Sigmoid colon (tissue), 7 donors: ENCODE data around the gene SMIM23. TPM values are rescaled to one million over a fixed set of nuclear protein-coding genes. Genes with fewer than 3 reads are reported as not detected.

ENCODE experiments used
- DNase-seq: peaks from one replicate; pipeline ENCODE4 v3.0.0-alpha.2; 2019
- H3K27ac ChIP-seq, 4 donors: fragments of 200-600 bp; sonication (generic); one replicate each; pipeline ENCODE4 v1.5.1; 2016 to 2019; ENCODE audit warnings: mild to moderate bottlenecking in 1 of 4
- H3K27me3 ChIP-seq, 3 donors: fragments of 200-600 bp; sonication (generic); one replicate each; pipeline ENCODE4 v1.5.1; 2019; ENCODE audit warnings: mild to moderate bottlenecking in 1 of 3
- H3K36me3 ChIP-seq, 4 donors: fragments of 200-600 bp; sonication (generic); one replicate each; pipeline ENCODE4 v1.5.1; 2016 to 2019
- H3K4me1 ChIP-seq, 4 donors: fragments of 200-600 bp; sonication (generic); one replicate each; pipeline ENCODE4 v1.5.1; 2017 to 2019
- H3K4me3 ChIP-seq, 4 donors: fragments of 200-600 bp; sonication (generic); one replicate each; pipeline ENCODE4 v1.5.1; 2017 to 2019; ENCODE audit warnings: mild to moderate bottlenecking in 2 of 4, moderate library complexity in 1 of 4
- H3K9me3 ChIP-seq, 4 donors: fragments of 200-600 bp in 3 of 4; sonication (generic) in 3 of 4; one replicate each; pipeline versions ENCODE4 v1.5.1 to v1.6.1; 2013 to 2019
- EP300 ChIP-seq, 4 donors: sonication (generic); formaldehyde crosslinking; IDR thresholded peaks; one replicate each; pipeline ENCODE4 v1.6.1; 2017; ENCODE audit warnings: antibody characterized with exemption in 4 of 4
- POLR2A ChIP-seq, 2 donors: fragments of 450-650 bp; IDR thresholded peaks; one replicate each; pipeline ENCODE4 v1.6.1; 2016; ENCODE audit warnings: antibody characterized with exemption in 2 of 2, mild to moderate bottlenecking in 2 of 2, moderate library complexity in 2 of 2
- POLR2AphosphoS5 ChIP-seq, 4 donors: sonication (generic); formaldehyde crosslinking; IDR thresholded peaks; one replicate each; pipeline ENCODE4 v1.6.1; 2017; ENCODE audit warnings: antibody characterized with exemption in 4 of 4
- WGBS, 2 donors: extraction: QIAGEN DNeasy Blood & Tissue Kit; methylation state at CpG; one replicate each; pipeline ENCODE4 v1.1.7; 2013; 5-methylcytosine and 5-hydroxymethylcytosine counted together
- intact Hi-C: fragments of 100-400 bp; cut with DNase I; formaldehyde crosslinking; loops from one replicate; pipeline ENCODE4 v1.15.1; 2023
- polyA plus RNA-seq, 3 donors: library from polyadenylated mRNA; stranded (reverse); fragments of 200-250 nt; gene quantifications; one replicate each; pipeline ENCODE4 v1.2.3, GENCODE V29; 2013
- total RNA-seq, 4 donors: library from RNA; depleted of rRNA; stranded (reverse); fragments of >200 nt; gene quantifications; one replicate each; pipeline ENCODE4 v1.1.0, GENCODE V29; 2016
- TF ChIP-seq, protein P1 (sequence below), 4 experiments: fragments of 450-650 bp in 3 of 4; fragments of 200-600 bp in 1 of 4; IDR thresholded peaks; one replicate each; pipeline ENCODE4 v1.5.1; 2016 to 2019; ENCODE audit warnings: antibody characterized with exemption in 4 of 4, mild to moderate bottlenecking in 3 of 4, moderate library complexity in 2 of 4
- donor health status: healthy with polysubstance abuse.
- donor health status: Bipolar disorder and iron deficiency.
- donor health status: healthy.

Gene SMIM23
- total and polyA plus RNA-seq, 7 donors: not detected

DNA sequence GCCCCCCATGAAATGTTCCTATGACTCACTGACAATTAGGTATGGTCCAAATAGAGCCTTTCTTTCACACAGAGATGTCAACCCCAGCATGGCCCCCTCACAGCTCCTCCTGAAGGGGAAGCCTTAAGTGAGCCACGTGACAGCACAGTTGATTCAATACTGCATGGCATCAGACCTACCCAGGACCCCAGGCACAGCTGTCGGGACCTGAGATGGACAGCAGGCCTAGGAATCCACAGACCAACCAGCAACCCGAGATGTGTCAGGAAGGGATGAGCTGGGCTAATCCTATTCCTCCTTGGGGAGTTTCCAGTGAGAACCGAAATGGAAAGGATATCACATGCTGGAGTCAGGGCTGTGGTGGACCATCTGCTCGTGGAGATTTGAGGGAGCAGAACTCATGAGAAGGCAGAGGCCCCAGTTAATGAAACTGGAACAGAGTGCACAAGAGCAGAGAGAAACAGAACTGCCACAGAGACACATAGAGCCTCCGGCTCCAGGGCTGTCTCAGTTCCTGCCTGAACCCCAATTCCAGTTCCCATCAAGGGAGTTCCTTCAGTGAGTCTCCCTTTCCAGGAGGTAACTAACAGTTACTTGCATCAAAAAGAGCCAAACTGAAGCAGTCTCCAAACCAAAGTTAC lies 42.1 kb upstream of the SMIM23 start:
- H3K36me3 ChIP-seq: no peaks in the 10 kb centered on the region
- H3K27me3 ChIP-seq: no peaks in the 10 kb centered on the region
- H3K4me3 ChIP-seq: no peak overlapping the region
- H3K27ac ChIP-seq: no peak overlapping the region
- TF ChIP-seq POLR2A (IDR thresholded peaks at IDR 0.05) (no peak), POLR2AphosphoS5 (IDR thresholded peaks at IDR 0.05) (no peak)
- H3K4me1 ChIP-seq: peaks cover 0 to 4% (median 0%) of the 10 kb centered on the region in 4 donors
- H3K9me3 ChIP-seq: no peaks in the 10 kb centered on the region
- intact Hi-C loops: no loop called here
- 78 to 81% methylated on average over 6 of the region's 6 CpGs for WGBS, 2 donors
- DNase-seq: no peak

DNA sequence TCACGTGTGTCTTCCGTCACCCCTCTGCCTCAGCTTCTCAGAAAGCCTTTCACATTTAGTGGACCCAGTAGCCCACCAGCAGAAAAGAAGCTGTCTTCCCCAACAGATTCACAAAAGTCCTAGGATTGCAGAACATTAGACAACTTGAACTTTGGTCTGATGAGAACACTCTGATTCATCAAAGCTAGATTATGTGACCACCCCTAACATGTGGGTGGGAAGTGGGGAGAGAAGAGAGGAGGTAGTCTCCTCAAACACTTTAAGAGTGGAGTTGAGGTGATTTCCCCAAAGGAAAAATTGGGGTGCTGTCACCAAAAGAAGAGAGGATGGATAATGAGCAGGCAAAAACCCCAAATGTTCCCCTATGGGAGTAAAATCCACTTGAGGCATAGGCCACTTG lies 41.4 kb upstream of the SMIM23 start:
- Histone ChIP-seq H3K27me3 (no peaks in the 10 kb centered on the region), H3K4me3 (no peak overlapping the region), H3K9me3 (no peaks in the 10 kb centered on the region), H3K4me1 (peaks cover 0 to 4% (median 0%) of the 10 kb centered on the region in 4 donors), H3K27ac (no peak overlapping the region), H3K36me3 (no peaks in the 10 kb centered on the region)
- DNase-seq: no peak
- TF ChIP-seq, protein P1, sequence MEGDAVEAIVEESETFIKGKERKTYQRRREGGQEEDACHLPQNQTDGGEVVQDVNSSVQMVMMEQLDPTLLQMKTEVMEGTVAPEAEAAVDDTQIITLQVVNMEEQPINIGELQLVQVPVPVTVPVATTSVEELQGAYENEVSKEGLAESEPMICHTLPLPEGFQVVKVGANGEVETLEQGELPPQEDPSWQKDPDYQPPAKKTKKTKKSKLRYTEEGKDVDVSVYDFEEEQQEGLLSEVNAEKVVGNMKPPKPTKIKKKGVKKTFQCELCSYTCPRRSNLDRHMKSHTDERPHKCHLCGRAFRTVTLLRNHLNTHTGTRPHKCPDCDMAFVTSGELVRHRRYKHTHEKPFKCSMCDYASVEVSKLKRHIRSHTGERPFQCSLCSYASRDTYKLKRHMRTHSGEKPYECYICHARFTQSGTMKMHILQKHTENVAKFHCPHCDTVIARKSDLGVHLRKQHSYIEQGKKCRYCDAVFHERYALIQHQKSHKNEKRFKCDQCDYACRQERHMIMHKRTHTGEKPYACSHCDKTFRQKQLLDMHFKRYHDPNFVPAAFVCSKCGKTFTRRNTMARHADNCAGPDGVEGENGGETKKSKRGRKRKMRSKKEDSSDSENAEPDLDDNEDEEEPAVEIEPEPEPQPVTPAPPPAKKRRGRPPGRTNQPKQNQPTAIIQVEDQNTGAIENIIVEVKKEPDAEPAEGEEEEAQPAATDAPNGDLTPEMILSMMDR (IDR thresholded peaks at IDR 0.05): no peak
- TF ChIP-seq POLR2AphosphoS5 (IDR thresholded peaks at IDR 0.05) (no peak), POLR2A (IDR thresholded peaks at IDR 0.05) (no peak), EP300 (IDR thresholded peaks at IDR 0.05) (no peak)
- WGBS, 2 donors: 95 to 97% methylated on average over 2 of the region's 2 CpGs
- intact Hi-C loops: no loop called here

DNA sequence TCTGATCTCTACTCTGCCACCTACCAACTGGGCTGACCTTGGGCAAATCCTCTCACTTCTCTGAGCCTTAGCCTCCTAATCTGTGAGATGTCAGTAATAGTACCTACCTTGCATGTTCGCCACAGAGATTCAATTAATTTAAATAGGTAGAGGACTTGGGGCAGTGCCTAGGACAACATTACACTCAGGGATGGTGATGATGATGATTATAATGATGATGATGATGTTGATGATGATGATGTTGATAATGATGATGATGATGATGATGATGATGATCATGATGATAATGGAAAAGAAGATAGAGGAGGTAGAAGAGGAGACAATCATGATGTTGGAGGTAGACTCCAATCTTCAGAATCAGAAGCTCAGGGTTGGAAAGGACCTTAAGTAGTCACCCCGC lies 40.7 kb upstream of the SMIM23 start:
- H3K4me1 ChIP-seq: peaks cover 0 to 4% (median 0%) of the 10 kb centered on the region in 4 donors
- H3K9me3 ChIP-seq: no peaks in the 10 kb centered on the region
- H3K27me3 ChIP-seq: no peaks in the 10 kb centered on the region
- H3K36me3 ChIP-seq: no peaks in the 10 kb centered on the region
- intact Hi-C loops: no loop called here
- 94 to 95% methylated on average over 2 of the region's 2 CpGs for WGBS, 2 donors
- no peak overlapping the region for H3K27ac ChIP-seq
- TF ChIP-seq, protein P1 (IDR thresholded peaks at IDR 0.05): no peak
- TF ChIP-seq POLR2AphosphoS5 (IDR thresholded peaks at IDR 0.05) (no peak), POLR2A (IDR thresholded peaks at IDR 0.05) (no peak), EP300 (IDR thresholded peaks at IDR 0.05) (no peak)
- no peak for DNase-seq
- no peak overlapping the region for H3K4me3 ChIP-seq

DNA sequence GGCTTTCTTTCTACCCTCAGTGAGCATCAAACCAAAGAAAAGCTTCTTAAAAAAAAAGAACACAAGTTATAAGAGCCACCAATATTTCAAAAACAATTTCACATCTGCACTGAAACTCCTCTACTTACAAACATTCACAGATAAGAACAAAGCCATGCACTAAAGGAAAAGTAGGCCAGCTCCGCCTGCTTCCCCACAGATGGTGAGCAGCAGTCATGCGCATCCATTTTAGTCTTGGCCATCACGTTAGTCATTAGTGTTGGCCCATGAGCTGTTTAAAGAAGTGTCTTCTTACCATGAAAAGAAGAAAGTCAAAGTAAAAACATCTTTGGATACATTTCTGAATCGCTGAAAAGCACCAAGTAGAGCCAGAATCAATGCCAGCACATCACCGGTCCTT lies 40.0 kb upstream of the SMIM23 start:
- Histone ChIP-seq H3K27ac (no peak overlapping the region), H3K4me1 (peaks cover 0 to 4% (median 0%) of the 10 kb centered on the region in 4 donors), H3K4me3 (no peak overlapping the region), H3K36me3 (no peaks in the 10 kb centered on the region), H3K9me3 (no peaks in the 10 kb centered on the region), H3K27me3 (no peaks in the 10 kb centered on the region)
- WGBS, 2 donors: 87 to 92% methylated on average over 5 of the region's 5 CpGs
- DNase-seq: no peak
- TF ChIP-seq, protein P1 (IDR thresholded peaks at IDR 0.05): no peak
- TF ChIP-seq EP300 (IDR thresholded peaks at IDR 0.05): no peak
- TF ChIP-seq POLR2A (IDR thresholded peaks at IDR 0.05): no peak
- TF ChIP-seq POLR2AphosphoS5 (IDR thresholded peaks at IDR 0.05): no peak
- intact Hi-C loops: no loop called here

- intact Hi-C loops: no loop called here
- WGBS, 2 donors: 72 to 77% methylated on average over 7 of the region's 7 CpGs
These were observed 38.4 kb upstream of the SMIM23 start for GRCh38 chr5:171747061-171747859.

More at GRCh38 chr5:171747061-171747859, 38.4 kb upstream of the SMIM23 start:
- DNase-seq: no peak
- H3K36me3 ChIP-seq: no peaks in the 10 kb centered on the region
- TF ChIP-seq, protein P1 (IDR thresholded peaks at IDR 0.05): no peak
- no peak for TF ChIP-seq EP300 (IDR thresholded peaks at IDR 0.05)
- TF ChIP-seq POLR2AphosphoS5 (IDR thresholded peaks at IDR 0.05): no peak
- TF ChIP-seq POLR2A (IDR thresholded peaks at IDR 0.05): no peak
- no peaks in the 10 kb centered on the region for H3K27me3 ChIP-seq
- no peaks in the 10 kb centered on the region for H3K4me1 ChIP-seq
- no peak overlapping the region for H3K4me3 ChIP-seq
- no peak overlapping the region for H3K27ac ChIP-seq
- no peaks in the 10 kb centered on the region for H3K9me3 ChIP-seq
